Mesendoderm (in vitro differentiated cells): ENCODE results near the gene RGS8.

Source experiments
- DNase-seq: peaks from one replicate; pipeline ENCODE4 v3.0.0; 2013
- H2AK5ac ChIP-seq: 2 replicates; pipeline ENCODE4 v1.6.1; 2013; ENCODE audit warnings: low read length, inconsistent platforms
- H2BK120ac ChIP-seq: 2 replicates; pipeline ENCODE4 v1.6.1; 2013; ENCODE audit warnings: low read depth, mild to moderate bottlenecking, low read length, moderate library complexity, mixed read lengths
- H2BK15ac ChIP-seq: replicated peaks from 2 replicates; pipeline ENCODE4 v1.6.1; 2013; ENCODE audit warnings: low read depth, mild to moderate bottlenecking, moderate library complexity
- H2BK5ac ChIP-seq: 2 replicates; pipeline ENCODE4 v1.6.1; 2013; ENCODE audit warnings: low read length, inconsistent platforms
- H3K18ac ChIP-seq: 2 replicates; pipeline ENCODE4 v1.6.1; 2013; ENCODE audit warnings: mild to moderate bottlenecking, low read length, mixed read lengths
- H3K23ac ChIP-seq: one replicate; pipeline ENCODE4 v1.6.1; 2013; ENCODE audit warnings: low read length
- H3K27ac ChIP-seq: 2 replicates; pipeline ENCODE4 v1.5.1; 2013; ENCODE audit warnings: low read depth, mild to moderate bottlenecking, inconsistent platforms, low read length, moderate library complexity
- H3K27me3 ChIP-seq: 2 replicates; pipeline ENCODE4 v1.6.1; 2013; ENCODE audit warnings: low read length, control low read depth, mild to moderate bottlenecking, inconsistent platforms; ENCODE audit not compliant: insufficient read depth, poor library complexity
- H3K36me3 ChIP-seq: 2 replicates; pipeline ENCODE4 v1.6.1; 2013; ENCODE audit warnings: low read length, inconsistent platforms; ENCODE audit not compliant: control insufficient read depth, insufficient read depth
- H3K4ac ChIP-seq: one replicate; pipeline ENCODE4 v1.6.1; 2013; ENCODE audit warnings: low read depth, mild to moderate bottlenecking, low read length, moderate library complexity
- H3K4me1 ChIP-seq: 2 replicates; pipeline ENCODE4 v1.6.1; 2013; ENCODE audit warnings: low read depth, low read length, inconsistent platforms; ENCODE audit not compliant: control insufficient read depth
- H3K4me2 ChIP-seq: 2 replicates; pipeline ENCODE4 v1.6.1; 2013; ENCODE audit warnings: low read length
- H3K4me3 ChIP-seq: 2 replicates; pipeline ENCODE4 v1.5.1; 2013; ENCODE audit warnings: mild to moderate bottlenecking, low read length
- H3K56ac ChIP-seq: one replicate; pipeline ENCODE4 v1.6.1; 2013; ENCODE audit warnings: low read length
- H3K79me1 ChIP-seq: 2 replicates; pipeline ENCODE4 v1.6.1; 2013; ENCODE audit warnings: low read length, inconsistent platforms
- H3K79me2 ChIP-seq: 2 replicates; pipeline ENCODE4 v1.6.1; 2013; ENCODE audit warnings: mild to moderate bottlenecking, low read length; ENCODE audit not compliant: control insufficient read depth, insufficient read depth
- H3K9ac ChIP-seq: 2 replicates; pipeline ENCODE4 v1.6.1; 2013; ENCODE audit warnings: low read length, inconsistent platforms
- H4K5ac ChIP-seq: one replicate; pipeline ENCODE4 v1.6.1; 2013; ENCODE audit warnings: low read length
- H4K8ac ChIP-seq: one replicate; pipeline ENCODE4 v1.6.1; 2013; ENCODE audit warnings: low read depth, mild to moderate bottlenecking, control low read depth, low read length, moderate library complexity
- WGBS: extraction: QIAGEN DNeasy Blood & Tissue Kit; methylation state at CpG from one replicate; pipeline ENCODE4 v1.1.7; 2013; ENCODE audit warnings: low lambda C conversion rate, missing lambda C conversion rate; ENCODE audit not compliant: insufficient coverage; ENCODE audit errors: extremely low coverage; 5-methylcytosine and 5-hydroxymethylcytosine counted together

RGS8 gene

DNA sequence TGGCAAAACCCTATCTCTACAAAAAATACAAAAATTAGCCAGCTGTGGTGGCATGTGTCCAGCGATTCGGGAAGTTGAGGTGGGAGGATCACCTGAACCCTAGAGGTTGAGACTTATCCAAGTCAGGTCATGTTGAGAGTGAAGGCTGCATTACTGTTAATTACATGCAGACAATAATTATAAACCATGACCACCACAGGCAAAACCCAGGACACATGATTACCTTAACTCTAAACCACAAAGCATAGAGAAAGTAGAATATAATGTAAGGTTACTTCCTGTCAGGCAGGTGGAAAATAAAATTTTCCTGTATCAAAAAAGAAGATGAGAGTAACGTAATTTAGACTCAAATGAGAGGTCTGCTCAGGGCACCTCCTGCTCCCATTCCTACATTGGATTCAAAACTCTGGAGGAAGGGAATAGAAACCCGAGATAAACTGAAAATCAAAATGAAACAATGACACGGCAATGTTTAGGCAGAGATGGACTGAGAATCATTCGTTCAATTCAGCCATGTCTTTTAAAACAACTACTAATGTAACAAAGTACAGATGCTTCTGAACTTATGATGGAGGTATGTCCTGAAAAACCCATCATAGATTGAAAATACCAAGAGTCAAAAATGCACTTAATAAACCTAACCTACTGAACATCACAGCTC is 33.6 kb downstream of the RGS8 start:
- H2AK5ac ChIP-seq = no peak overlapping the region
- no peak overlapping the region for H2BK15ac ChIP-seq
- H3K4ac ChIP-seq = no peak overlapping the region
- H2BK120ac ChIP-seq = no peak overlapping the region
- no peak overlapping the region for H3K56ac ChIP-seq
- no peak overlapping the region for H3K18ac ChIP-seq
- no peaks in the 10 kb centered on the region for H3K79me2 ChIP-seq
- no peak overlapping the region for H3K4me2 ChIP-seq
- no peak overlapping the region for H3K23ac ChIP-seq
- H3K36me3 ChIP-seq = no peaks in the 10 kb centered on the region
- no peak overlapping the region for H4K5ac ChIP-seq
- H3K9ac ChIP-seq = no peak overlapping the region
- H2BK5ac ChIP-seq = no peak overlapping the region
- H3K79me1 ChIP-seq = no peaks in the 10 kb centered on the region
- no peaks in the 10 kb centered on the region for H3K27me3 ChIP-seq
- WGBS = no CpG with 5 or more reads among the region's 6 CpGs
- no peaks in the 10 kb centered on the region for H3K4me1 ChIP-seq
- no peak for DNase-seq
- no peak overlapping the region for H3K4me3 ChIP-seq
- H4K8ac ChIP-seq = no peak overlapping the region
- no peak overlapping the region for H3K27ac ChIP-seq

DNA sequence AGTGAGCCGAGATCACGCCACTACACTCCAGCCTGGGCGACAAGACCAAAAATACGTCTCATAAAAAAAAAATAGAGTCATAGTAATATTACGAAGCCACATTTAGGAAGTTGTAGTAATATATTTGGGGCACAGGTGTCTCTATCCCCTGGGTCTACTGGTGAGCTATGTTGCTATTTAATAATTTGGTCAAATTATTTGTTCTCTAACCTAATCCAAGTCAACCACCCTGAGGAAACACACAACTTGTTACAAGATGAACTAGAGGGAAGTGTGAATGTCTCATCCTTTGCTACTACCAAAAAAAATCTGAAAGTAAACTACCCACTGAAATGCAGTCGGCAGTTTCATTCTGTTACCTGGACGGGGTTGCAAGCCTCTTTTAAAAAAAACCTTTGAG is 35.3 kb downstream of the RGS8 start:
- no peaks in the 10 kb centered on the region for H3K79me2 ChIP-seq
- H2BK120ac ChIP-seq = no peak overlapping the region
- no peak overlapping the region for H4K5ac ChIP-seq
- H2AK5ac ChIP-seq = no peak overlapping the region
- no peak overlapping the region for H3K23ac ChIP-seq
- no peaks in the 10 kb centered on the region for H3K79me1 ChIP-seq
- H3K27me3 ChIP-seq = no peaks in the 10 kb centered on the region
- H3K9ac ChIP-seq = no peak overlapping the region
- H2BK5ac ChIP-seq = no peak overlapping the region
- H3K4me1 ChIP-seq = no peaks in the 10 kb centered on the region
- no peaks in the 10 kb centered on the region for H3K36me3 ChIP-seq
- H2BK15ac ChIP-seq = no peak overlapping the region
- no peak overlapping the region for H3K18ac ChIP-seq
- no peak overlapping the region for H3K4me2 ChIP-seq
- no peak overlapping the region for H4K8ac ChIP-seq
- H3K56ac ChIP-seq = no peak overlapping the region
- no CpG with 5 or more reads among the region's 7 CpGs for WGBS
- H3K27ac ChIP-seq = no peak overlapping the region
- no peak for DNase-seq
- H3K4ac ChIP-seq = no peak overlapping the region
- H3K4me3 ChIP-seq = no peak overlapping the region

DNA sequence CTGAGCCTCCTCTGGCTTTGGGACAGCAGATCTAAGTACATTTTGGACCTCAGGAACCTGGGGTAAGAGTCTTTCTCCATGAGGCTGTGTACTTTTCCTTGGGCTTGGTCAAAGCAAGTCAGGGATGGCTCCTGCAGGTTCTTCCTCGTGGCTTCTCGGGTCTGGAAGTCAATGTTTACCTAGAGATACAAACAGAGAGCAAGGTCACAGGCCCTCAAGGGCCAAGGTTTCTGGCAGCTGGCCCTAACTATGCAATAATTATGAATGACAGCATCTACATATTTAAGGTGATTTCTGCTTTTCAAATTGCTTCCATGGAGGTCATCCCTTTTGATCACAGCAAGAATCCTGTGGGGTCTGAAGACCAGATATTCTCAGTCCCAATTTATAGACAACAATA is 37.6 kb downstream of the RGS8 start:
- H3K18ac ChIP-seq = no peak overlapping the region
- no peak overlapping the region for H3K4me3 ChIP-seq
- no peaks in the 10 kb centered on the region for H3K79me1 ChIP-seq
- no peak overlapping the region for H3K4me2 ChIP-seq
- H2BK5ac ChIP-seq = no peak overlapping the region
- H3K9ac ChIP-seq = no peak overlapping the region
- no peak overlapping the region for H4K8ac ChIP-seq
- DNase-seq = no peak
- no peaks in the 10 kb centered on the region for H3K79me2 ChIP-seq
- no peak overlapping the region for H3K4ac ChIP-seq
- no CpG with 5 or more reads among the region's 2 CpGs for WGBS
- H3K56ac ChIP-seq = no peak overlapping the region
- H3K23ac ChIP-seq = no peak overlapping the region
- H3K36me3 ChIP-seq = no peaks in the 10 kb centered on the region
- no peak overlapping the region for H4K5ac ChIP-seq
- no peak overlapping the region for H3K27ac ChIP-seq
- H2BK120ac ChIP-seq = no peak overlapping the region
- H2BK15ac ChIP-seq = no peak overlapping the region
- H3K4me1 ChIP-seq = no peaks in the 10 kb centered on the region
- no peaks in the 10 kb centered on the region for H3K27me3 ChIP-seq
- no peak overlapping the region for H2AK5ac ChIP-seq

DNA sequence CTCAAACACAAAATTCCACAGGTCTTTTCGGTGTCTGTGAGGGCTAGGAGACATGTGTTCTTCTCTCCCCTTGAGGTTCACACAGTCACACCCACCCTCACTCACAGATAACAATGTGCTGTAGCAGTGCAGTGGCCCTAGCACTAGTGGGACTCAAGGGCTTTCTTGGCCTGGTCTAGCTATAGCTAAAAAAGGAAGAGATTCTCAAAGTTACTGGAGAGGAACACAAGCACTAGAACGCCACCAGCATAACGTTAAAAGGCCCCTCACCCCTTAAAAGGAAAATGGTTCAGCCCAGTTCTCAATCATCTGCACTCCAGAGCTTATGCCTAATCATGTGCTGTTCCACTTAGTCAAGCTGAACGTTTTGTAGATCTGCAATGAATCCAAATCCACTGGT is 39.5 kb downstream of the RGS8 start:
- Histone ChIP-seq H4K5ac (no peak overlapping the region), H3K27ac (no peak overlapping the region), H3K23ac (no peak overlapping the region), H3K4me2 (no peak overlapping the region), H3K79me1 (no peaks in the 10 kb centered on the region), H2BK120ac (no peak overlapping the region), H2BK15ac (no peak overlapping the region), H2AK5ac (peak overlapping the region; percentile 30), H2BK5ac (no peak overlapping the region), H3K4ac (no peak overlapping the region), H3K4me1 (peaks cover 6% of the 10 kb centered on the region), H3K56ac (no peak overlapping the region), H4K8ac (no peak overlapping the region), H3K4me3 (no peak overlapping the region), H3K79me2 (no peaks in the 10 kb centered on the region), H3K18ac (no peak overlapping the region), H3K27me3 (no peaks in the 10 kb centered on the region), H3K9ac (no peak overlapping the region), H3K36me3 (no peaks in the 10 kb centered on the region)
- no CpG with 5 or more reads among the region's 4 CpGs for WGBS
- no peak for DNase-seq

DNA sequence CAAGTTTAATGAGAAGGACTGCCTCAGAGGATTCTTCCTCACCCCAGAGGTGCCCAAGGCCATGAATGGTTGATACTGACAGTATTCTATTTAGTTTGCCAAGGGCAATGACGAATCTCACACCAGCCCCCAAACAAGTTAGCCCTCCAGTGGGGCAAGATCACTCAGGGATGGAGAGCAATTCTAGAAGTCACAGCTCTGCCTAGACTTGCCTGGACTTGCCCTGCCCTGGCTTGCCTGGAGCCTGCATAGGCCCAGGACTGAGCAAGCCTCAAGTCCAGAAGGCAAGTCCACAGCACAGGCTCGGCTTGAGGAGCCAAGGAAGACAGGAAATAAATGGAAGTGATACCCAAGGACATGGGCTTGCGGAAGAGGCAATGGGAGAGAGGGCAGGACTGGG is 40.7 kb downstream of the RGS8 start:
- Histone ChIP-seq H4K8ac (no peak overlapping the region), H3K79me2 (no peaks in the 10 kb centered on the region), H3K23ac (no peak overlapping the region), H3K27me3 (no peaks in the 10 kb centered on the region), H3K56ac (no peak overlapping the region), H3K18ac (no peak overlapping the region), H3K27ac (no peak overlapping the region), H3K79me1 (no peaks in the 10 kb centered on the region), H3K4me2 (no peak overlapping the region), H2BK15ac (no peak overlapping the region), H3K9ac (no peak overlapping the region), H2BK5ac (no peak overlapping the region), H3K4me3 (no peak overlapping the region), H3K36me3 (no peaks in the 10 kb centered on the region), H3K4ac (no peak overlapping the region), H2BK120ac (no peak overlapping the region), H4K5ac (no peak overlapping the region), H2AK5ac (no peak overlapping the region), H3K4me1 (peaks cover 6% of the 10 kb centered on the region)
- no peak for DNase-seq
- WGBS = no CpG with 5 or more reads among the region's 3 CpGs

DNA sequence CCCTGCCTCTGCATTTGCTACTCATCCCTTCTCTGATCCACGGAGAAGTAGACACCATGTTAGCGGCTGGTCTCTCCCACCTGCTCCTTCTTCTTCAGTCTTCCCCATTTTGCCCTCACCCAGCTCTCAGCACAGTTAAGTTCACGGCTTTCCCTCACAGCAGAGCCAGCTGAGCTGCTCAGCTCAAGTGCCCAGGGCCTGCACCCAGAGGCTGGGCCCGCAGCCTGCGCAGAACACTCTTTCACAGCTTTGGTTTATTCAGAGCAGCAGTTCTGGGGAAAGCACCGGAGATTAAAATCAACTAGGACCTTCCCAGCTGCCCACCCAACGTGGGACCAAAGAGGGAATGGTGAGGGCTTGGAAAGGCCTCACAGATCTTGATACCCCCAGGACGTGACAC is 41.9 kb downstream of the RGS8 start:
- H3K56ac ChIP-seq = no peak overlapping the region
- H3K27me3 ChIP-seq = no peaks in the 10 kb centered on the region
- no peaks in the 10 kb centered on the region for H3K79me1 ChIP-seq
- no CpG with 5 or more reads among the region's 8 CpGs for WGBS
- no peaks in the 10 kb centered on the region for H3K36me3 ChIP-seq
- peaks cover 6% of the 10 kb centered on the region for H3K4me1 ChIP-seq
- no peak overlapping the region for H3K18ac ChIP-seq
- no peak overlapping the region for H2BK15ac ChIP-seq
- no peak overlapping the region for H4K5ac ChIP-seq
- H3K79me2 ChIP-seq = no peaks in the 10 kb centered on the region
- H2BK120ac ChIP-seq = no peak overlapping the region
- H3K4me2 ChIP-seq = no peak overlapping the region
- no peak for DNase-seq
- no peak overlapping the region for H3K9ac ChIP-seq
- no peak overlapping the region for H2BK5ac ChIP-seq
- no peak overlapping the region for H3K27ac ChIP-seq
- H4K8ac ChIP-seq = no peak overlapping the region
- H3K4ac ChIP-seq = no peak overlapping the region
- no peak overlapping the region for H3K23ac ChIP-seq
- H2AK5ac ChIP-seq = no peak overlapping the region
- no peak overlapping the region for H3K4me3 ChIP-seq
